GM21526 (cell line): ENCODE measurements around the gene TSPAN11.
A peak's percentile ranks its signal among the peaks of the same experiment; 100 is the strongest.

Source experiments
- ATAC-seq: cut with Tn5 transposase; IDR thresholded peaks from one replicate; pipeline ENCODE4 v1.9.1; 2021; ENCODE audit warnings: moderate library complexity; ENCODE audit not compliant: unreplicated experiment, low FRiP score

TSPAN11 gene

DNA sequence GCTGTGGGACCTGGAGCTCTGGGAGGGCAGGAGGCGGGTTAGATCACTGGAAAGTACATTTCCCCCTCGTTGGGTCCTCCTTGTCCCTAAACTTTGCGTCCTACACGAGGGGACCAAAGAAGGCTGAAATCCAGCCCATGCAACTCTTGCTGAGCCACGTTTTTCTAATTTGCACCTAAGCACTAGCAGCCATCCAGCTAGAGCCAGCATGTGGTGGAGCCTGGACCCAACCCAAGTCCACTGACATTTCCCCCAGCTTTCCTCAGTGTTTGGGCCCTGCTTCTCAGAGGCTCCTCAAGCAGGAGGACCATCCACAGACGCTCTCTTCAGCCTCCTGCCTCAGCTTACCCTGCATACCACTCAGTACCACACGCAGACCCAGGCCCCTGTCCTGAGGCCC lies 49.7 kb downstream of the TSPAN11 start:
- ATAC-seq: no peak

DNA sequence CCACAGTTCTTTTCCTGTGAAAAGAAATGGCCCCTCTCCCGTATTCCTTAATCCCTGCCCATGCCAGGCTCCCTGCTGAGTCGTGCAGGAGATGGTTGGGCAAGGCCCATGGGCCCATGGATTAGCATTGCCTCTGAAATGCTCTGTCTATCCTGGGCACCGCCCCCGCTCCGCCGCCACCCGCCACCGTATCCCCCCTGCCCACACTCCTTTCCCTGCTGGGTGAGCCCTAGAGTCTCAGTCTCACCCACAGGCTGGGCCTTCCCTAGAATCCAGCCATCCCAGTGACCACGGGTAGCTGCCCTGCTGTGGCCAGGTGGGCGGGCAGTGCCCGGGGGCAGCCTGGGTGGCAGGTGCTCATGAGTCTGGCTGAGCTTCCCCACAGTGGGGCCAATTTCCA lies 50.6 kb downstream of the TSPAN11 start:
- ATAC-seq: no peak

DNA sequence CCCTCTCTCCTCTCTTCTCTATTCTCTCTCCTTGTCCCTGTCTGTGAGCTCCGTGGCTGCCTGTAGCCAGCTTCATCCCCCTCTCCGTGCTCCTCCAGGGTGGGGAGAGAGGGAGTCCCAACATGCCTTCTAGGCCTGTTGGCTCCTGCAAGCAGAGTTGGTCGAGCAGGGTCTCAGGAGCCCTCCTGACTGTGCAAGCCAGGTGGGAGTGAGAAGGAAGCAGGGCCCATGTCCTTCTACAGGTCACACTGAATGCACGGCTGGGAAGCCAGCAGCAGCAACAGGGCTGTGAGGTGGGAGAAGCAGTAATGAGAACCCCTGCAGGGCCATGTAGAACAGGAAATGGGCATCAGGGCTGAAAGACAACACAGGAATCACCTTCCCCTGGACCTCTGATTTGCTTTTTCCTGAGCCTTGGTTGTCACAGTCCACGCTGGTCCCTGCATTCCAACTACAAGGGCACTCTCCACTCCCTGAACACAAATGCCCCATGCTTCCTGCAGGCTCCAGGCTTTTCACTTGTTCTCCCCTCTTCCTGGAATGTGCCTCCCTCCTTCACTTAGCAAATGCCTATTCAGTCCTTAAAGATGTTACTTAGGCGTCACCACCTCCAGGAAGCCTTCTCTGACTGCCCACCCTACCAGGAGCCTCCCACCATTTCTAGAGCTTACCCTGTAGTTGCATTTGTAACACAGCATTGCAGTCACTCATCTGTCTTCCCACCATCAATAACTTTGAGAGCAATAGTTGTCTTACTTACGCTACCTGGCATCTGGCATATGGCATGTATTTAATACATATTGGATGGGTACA lies 51.2 kb downstream of the TSPAN11 start:
- ATAC-seq: no peak

DNA sequence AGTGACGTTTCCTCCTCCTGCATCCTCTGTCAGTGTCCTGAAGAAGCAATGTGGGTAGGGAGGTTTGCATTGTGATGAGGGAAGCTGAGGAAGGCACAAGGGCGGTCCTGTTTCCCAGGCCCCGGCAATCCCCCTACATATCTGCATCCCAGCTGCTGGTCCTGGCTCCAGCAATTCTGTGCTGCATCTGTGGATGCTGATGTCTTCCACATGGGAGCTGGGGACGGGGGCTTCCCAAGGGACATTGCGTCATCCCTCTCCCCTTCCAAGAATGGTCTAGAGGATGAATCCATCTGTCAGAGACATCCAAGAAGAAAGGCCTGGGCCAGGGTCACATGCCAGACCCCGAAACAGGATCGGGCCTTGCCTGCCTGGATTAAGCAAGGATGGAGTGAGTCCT lies 52.1 kb downstream of the TSPAN11 start:
- ATAC-seq: no peak

DNA sequence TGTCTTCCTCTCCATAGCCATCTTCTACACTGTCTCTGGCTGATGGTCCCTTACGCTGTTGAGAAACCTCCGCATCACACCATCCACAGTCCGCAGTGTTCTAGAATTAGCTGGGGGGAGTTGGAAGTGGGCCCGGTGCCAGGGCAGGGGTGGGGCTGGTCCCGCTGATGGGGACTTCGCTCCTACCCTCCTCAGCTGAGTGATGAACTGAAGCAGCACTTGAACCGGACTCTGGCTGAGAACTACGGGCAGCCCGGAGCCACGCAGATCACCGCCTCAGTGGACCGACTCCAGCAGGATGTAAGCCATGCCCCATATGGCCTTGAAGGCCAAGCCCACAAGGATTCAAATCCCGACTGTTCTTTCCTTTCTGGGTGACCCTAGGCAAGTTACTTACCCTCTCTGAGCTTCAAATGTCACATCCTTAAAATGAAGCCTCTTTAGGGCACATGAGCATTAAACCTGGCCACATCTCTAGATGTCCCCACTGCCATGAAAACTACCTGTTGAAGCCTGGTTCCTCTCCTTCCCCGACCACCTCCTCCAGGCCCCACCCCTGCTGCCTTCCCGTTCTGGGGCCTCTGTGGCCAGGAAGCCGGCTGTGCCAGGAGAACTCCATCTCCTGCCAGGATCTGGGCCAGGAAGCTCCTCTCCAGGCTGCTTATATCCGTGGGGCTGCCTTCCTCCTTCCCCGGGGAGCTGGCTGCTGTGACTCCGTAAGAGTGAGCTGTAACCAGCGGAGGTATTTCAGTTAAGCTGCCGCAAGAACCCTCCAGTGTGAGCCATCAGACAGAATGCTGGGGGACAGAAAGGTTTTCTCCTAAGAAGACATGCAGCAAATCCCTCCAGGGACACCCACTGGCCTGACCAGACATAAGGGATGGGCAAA lies 53.1 kb downstream of the TSPAN11 start:
- ATAC-seq: no peak

DNA sequence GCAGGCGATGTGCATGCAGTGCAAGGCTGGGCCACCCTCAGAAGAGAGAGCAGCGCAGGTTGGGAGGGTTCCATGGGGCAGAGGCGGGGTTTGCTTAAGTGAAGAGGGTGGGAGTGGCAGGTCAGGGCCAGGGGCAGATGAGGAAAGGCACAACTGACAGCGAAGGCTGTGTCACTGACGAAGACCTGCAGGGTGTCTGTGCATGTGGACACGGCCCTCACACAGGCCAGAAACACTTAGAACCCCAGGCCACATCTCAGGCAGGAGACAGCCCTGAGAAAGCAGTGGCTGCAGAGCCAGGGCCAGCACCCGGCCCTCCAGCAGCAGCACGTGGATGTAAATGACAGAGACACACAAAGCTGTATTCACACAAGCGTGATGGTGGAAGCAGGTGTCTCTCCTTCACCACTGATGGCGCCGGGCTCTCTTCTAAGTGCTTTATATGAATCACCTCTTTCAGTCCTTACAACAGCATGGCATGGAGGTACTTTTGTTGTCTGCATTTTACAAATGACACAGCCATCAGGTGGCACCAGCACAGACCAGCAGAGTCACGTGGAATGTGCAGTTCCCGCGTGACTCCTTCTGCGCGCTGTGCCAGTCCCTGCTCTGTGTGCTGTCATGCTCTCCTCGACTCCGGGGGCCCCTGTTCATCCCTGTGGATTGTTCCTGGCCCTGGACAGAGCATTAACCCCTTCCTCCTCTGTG lies 54.6 kb downstream of the TSPAN11 start:
- no peak for ATAC-seq

DNA sequence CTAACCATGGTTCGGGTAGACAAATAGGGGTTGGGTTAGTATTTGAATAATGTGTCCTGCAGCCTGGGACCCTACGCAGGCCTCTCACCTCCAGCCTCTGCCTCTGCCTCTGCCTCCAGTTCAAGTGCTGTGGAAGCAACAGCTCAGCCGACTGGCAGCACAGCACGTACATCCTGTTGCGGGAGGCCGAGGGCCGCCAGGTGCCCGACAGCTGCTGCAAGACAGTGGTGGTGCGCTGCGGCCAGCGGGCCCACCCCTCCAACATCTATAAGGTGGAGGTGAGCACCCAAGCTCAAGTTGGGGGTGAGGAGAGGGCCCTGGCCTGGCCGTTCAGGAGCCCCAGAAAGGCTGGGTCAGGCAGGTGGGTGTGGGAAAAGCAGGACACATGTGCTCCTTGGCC lies 55.9 kb downstream of the TSPAN11 start:
- no peak for ATAC-seq

DNA sequence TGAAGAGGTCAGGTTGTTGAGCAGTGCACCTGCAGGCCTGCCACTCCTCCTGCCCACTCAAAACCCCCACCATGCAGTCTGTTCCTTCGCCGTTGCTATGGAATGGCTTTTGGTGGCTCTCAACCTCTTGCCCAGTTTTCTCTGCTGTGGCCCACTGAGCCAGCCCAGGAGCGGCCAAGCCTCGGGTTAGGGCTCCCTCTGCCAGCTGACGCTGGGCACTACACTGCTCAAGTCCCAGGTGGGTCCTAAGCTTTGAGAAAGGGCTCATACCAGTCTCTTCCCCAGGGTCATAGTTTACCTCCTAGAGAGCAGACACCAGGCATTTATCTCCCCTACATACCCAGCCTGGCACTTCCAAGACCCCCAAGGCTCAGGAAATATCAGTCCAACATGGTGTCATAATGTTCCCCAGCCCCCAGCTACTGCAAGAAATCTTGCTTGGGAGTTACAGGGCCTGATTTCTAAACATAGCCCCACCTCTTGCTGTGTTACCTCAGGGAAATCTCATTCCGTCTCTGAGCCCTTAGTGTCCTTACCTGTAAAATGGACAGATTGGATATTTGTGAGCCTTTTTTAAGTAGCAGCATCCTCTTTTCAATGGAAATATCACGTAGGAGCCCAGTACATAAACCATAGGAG lies 59.4 kb downstream of the TSPAN11 start:
- peak; percentile 50 for ATAC-seq

DNA sequence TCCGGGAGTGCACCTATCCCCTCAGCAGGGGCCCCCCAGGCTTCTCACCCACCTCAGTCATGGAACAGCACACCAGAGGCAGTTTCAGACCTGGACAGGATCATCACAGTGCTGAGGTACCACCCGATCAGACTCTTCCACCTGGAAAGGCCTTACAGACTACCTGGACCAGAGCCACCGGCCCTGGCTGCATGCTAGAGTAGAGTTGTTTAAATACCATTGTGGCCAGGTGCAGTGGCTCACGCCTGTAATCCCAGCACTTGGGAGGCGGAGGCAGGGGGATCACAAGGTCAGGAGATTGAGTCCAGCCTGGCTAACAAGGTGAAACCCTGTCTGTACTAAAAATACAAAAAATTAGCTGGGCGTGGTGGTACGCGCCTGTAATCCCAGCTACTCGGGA lies 61.5 kb downstream of the TSPAN11 start:
- no peak for ATAC-seq

DNA sequence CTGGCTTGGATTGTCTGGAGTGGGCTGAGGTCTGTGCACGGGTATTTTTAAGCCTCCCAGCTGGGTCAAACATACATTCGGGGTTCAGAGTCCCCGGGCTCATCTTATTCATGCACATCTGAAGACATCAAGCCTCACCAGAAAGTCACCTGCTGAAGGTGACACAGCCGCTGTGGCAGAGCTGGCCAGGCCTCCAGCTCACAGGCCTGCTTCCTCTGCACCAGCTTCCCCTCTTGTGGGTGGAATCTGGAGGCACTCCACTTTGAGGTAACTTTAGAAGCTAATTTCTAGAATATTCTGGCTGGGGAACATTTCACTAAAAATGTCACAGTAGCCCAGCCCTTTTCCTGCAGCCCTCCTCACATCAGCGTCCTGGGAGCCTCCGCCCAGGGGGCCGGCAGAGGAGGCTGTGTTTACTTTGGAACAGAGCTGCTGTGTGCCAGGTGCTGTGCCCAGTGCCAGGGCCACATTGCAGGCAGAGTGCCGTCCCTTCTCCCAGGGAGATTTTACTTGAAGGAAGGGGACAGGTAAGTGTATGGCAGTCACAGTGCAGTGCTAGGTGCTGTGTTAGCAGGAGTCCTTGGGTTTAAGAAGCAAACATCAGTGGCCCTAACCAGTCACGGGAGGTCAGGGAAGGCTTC lies 62.2 kb downstream of the TSPAN11 start:
- ATAC-seq: no peak

DNA sequence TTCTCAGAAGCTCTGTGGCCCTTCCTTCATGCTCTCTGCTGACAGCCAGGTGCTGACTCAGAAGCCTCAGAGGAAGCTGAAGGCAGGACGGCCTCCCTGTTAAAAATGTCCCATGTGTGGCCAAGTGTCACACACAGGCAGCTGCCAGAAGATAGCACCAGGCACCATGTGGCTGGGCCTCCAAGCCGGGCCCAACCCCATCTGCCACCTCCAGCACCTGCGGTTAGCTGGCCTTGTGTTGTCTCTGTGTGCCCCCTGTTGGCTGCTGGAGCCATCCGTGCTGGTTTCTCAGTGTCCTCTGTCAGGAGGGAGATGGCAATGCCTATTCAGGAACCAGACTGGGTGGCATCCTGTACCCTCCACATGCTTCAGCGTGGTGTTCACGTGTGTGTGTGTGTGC lies 63.2 kb downstream of the TSPAN11 start:
- ATAC-seq: no peak

DNA sequence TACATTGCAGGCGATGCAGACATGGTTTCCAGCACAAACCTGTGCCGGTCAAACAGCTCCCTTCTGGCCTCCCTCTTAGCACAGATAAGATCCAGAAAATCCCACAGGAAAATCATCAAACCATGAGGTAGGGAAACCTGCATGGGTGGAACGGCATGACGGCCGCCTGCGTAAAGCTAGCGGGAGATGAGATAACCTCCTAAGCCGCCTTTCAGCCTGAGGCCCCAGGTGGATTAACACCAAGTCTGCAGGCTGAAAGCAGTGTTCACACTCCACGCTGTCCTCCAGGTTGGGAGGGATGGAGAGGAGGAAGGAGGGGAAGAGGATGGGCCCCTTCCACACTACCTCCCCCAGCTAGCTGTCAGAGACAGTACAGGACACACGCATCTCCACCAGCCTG lies 63.8 kb downstream of the TSPAN11 start:
- no peak for ATAC-seq

DNA sequence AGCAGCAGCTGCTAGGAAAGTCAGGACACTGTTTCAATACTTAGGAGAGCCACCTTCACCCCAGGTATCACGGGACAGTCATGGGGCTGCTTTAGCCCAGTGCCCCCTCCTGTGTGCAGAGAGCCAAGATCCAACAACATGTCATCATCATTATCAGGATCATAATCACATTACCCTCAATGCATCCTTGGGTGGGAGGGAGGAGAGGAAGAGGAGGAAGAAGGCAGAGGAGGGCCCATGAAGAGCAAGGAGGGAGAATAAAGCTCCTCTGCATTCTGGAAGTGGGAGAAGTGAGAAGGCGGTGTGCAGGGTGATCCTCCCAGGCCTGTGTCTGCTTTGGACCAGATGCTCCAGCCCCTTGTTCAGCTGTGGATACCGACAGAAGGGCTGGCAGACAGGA lies 64.2 kb downstream of the TSPAN11 start:
- no peak for ATAC-seq

DNA sequence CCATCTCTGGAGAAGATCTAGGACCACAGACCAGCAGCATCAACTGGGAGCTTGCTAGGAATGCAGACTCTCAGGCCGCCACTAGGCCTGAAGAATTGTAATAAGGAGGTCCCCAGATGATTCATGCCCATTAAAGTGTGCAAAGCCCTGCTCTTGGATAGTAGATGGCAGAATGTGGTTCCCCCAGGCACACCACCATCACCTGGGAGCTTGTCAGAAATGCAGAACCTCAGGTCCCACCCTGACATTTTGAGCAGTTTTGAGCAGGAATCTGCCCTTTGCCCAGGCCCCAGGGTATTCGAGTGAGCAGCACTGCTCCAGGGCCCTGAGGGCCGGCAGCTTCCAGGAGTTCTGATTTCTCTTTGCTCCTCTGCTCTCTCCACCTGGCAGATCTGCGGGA lies 64.9 kb downstream of the TSPAN11 start:
- no peak for ATAC-seq

DNA sequence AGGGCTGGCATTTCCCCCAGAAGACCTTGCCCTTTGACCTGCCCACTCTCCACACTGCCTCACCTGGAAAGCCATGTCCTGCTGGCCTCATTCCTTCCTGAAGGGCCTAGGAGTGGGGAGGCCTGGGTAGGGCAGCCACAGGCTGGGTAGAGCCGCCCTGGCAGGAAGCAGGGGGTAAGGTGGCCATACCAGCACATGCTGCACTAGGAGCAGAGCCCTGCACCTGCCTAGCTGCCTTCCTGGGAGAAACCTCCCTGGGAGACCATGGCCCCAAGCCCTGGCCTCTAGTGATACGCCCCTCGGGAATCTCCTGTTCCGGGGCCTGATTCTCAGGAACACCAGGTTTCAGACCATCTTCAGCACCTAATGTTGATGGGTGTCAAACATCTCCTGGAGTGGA lies 65.8 kb downstream of the TSPAN11 start:
- ATAC-seq: no peak

DNA sequence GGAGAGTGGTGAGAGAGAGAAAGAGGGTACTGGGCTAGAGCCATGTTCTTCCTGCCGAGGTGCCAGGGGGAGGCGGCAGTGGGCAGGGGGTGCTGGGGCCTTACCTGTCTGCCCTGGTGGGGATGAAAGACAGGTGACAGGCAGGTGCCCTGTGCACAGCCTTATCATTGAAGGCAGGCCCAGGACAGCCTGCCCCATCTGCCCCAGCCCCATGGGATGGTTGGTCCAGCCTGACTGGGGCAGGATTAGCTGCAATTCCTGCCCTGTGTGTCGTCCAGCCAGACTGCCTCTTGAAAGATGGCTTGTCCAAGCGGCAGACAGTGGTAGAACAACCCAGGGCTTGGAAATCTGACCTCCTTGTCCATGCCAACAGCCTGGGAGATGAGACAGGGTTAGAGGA lies 67.2 kb downstream of the TSPAN11 start:
- no peak for ATAC-seq

DNA sequence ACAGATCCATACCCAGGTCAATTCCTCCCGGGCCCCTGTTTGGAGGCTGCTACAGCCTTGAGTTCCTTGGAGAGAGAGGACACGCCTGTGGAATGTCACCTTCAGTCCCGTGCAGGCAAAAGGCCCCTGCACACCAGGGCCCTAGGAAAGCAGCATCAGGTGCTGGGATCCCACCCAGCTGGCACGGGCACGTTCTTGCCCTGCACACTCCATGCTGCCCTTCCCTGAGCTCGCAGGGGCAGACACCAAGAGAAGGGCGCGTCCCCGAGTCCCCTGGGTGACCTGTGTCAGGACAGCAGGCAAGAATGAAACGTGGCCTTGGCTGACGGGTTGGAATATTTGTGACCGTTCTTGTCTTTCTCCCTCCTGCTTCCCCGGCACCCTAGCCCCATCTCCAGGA lies 67.7 kb downstream of the TSPAN11 start:
- ATAC-seq: no peak

DNA sequence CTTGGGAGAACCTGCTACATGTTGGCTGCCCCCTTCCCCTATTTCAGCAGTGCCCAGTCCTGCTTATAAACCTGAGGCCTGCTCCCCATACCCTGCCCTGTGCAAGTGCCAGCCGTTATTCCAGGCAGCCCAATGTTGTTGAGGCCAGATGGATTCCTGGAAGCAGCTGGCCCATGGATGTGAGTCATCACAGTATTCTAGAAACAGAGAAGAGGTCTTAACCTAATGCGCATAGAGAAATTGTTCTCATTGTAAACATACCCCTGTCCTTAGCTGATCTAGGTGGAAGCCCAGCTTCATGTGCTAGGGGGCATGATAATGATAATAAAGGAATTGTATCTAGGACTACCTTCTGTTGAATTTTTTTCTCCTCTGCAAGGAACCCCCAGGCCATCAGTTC lies 69.7 kb downstream of the TSPAN11 start:
- no peak for ATAC-seq

DNA sequence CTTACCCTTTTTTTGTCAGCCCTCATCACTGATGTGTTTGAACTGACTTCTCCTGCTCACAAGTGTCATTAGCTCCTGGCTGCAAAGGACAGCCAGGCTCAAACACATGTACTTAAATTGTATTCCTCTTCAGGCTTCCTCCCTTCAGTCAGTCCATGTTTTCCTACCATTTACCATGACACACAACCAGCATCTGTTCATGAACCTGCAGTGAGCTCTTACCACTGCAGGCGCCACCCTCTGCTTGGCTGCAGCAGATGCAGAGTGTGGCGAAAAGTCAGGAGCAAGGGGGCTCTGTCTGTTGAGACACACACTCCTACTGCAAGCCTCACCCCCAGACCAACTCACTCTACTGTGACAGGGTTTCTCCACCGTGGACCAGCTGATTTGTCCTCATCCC lies 70.2 kb downstream of the TSPAN11 start:
- no peak for ATAC-seq

DNA sequence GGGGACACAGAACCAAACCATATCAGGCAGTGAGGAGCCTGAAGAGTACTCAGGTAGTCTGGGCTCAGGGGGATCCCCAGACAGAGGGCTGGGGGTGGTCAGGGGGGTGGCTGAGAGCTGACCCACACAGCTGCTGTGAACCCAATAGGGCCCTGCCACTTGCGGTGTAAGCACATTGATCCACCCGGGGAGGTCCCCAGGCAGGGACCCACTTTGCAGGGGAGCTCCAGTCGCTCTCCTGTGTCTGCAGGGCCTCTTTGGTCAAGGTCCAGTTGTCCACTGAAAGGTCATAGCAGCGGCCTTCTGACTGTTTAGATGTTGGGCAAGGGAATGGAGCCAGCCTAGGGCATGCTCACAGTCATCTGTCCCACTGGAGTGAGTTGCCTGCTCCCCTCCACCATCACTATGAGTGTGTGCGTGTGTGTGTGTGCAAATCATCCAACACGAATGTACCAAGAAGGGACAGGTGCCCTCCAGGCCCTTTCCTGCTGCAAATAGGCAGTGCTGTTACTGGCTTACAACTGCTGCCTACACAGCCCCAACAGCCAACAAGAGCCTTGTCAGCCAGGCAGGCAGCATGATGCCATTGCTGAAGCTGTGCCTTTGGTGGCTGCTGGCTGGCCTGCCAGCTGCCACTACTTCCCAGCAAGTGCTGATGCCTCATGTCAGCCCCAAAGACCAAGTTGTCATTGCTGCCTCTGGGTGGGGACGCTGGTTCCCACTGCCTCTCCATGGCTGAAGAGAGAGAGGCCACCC lies 71.3 kb downstream of the TSPAN11 start:
- no peak for ATAC-seq
